ENCODE data around the gene MIER3.

The MIER3 gene

DNA sequence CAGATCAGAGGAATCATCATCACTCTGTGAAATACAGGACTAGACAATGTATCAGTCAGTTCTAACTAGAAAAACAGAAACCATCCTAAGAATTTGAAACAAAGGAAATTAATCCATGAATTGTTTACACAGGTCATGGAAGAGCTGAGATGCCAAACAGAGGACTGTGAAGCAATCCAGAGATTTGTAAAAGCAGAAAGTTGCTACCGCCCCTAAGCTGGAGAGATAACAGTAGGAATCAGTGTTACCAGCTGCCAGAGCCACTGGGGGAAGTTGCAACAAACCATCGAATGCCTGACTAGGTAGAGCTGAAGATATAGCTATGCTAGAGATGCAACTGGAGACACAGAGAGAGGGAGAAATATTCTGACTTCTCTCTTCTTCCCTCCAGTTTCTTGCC, 10.4 kb upstream of the MIER3 start:
- TF ChIP-seq, protein P1, sequence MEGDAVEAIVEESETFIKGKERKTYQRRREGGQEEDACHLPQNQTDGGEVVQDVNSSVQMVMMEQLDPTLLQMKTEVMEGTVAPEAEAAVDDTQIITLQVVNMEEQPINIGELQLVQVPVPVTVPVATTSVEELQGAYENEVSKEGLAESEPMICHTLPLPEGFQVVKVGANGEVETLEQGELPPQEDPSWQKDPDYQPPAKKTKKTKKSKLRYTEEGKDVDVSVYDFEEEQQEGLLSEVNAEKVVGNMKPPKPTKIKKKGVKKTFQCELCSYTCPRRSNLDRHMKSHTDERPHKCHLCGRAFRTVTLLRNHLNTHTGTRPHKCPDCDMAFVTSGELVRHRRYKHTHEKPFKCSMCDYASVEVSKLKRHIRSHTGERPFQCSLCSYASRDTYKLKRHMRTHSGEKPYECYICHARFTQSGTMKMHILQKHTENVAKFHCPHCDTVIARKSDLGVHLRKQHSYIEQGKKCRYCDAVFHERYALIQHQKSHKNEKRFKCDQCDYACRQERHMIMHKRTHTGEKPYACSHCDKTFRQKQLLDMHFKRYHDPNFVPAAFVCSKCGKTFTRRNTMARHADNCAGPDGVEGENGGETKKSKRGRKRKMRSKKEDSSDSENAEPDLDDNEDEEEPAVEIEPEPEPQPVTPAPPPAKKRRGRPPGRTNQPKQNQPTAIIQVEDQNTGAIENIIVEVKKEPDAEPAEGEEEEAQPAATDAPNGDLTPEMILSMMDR (conservative IDR thresholded peaks at IDR 0.05; ENCODE audit: control insufficient read depth, insufficient read depth, low read depth, low read length): no peak
- no peak for DNase-seq (ENCODE audit: low read depth)
- H3K4me3 ChIP-seq (ENCODE audit: control insufficient read depth, low read depth, low read length): no peak overlapping the region

GRCh38 chr5:56961746-56962145, 9.8 kb upstream of the MIER3 start:
- H3K4me3 ChIP-seq (ENCODE audit: control insufficient read depth, low read depth, low read length): no peak overlapping the region
- TF ChIP-seq, protein P1 (conservative IDR thresholded peaks at IDR 0.05; ENCODE audit: control insufficient read depth, insufficient read depth, low read depth, low read length): no peak
- no peak for DNase-seq (ENCODE audit: low read depth)

DNA sequence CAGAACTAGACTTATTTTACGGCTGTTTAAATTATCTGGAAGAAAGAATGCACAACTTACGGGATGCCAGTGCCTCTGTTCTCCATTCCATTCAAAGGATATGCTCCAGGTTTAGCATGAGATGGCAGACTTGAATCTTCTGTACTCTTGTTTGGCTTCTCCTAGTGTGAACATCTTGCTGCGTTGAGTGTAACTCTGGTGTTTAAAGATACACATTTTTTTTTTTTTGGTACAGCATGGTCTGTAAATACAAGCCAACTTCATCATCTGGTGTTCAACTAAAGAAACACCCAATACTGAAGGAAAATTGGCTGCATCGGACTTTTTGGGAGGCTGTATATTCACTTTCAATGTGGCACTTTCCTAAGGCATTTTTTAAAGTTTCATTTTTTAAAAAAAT, 7.4 kb upstream of the MIER3 start:
- no peak overlapping the region for H3K4me3 ChIP-seq (ENCODE audit: control insufficient read depth, low read depth, low read length)
- TF ChIP-seq, protein P1 (conservative IDR thresholded peaks at IDR 0.05; ENCODE audit: control insufficient read depth, insufficient read depth, low read depth, low read length): no peak
- no peak for DNase-seq (ENCODE audit: low read depth)

DNA sequence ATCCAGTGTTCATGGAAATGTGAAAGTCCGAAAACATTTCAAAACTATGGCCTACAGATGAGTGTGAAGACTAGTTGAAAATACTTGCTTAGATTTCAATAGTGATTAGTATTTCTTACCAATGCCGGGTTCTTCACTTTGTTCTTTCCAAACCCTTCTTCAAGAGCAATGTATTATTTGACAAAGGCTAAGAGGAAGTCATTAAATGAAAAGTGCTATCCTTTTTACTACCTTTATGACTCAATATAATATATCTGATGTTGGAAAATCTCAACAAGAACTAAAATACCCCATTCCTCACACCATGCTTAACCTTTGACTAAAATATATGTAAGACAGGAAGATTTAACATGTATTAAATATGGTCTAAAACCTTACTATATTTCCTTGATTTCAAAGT, 6.7 kb upstream of the MIER3 start:
- TF ChIP-seq, protein P1 (conservative IDR thresholded peaks at IDR 0.05; ENCODE audit: control insufficient read depth, insufficient read depth, low read depth, low read length): no peak
- DNase-seq (ENCODE audit: low read depth): no peak
- no peak overlapping the region for H3K4me3 ChIP-seq (ENCODE audit: control insufficient read depth, low read depth, low read length)

- no peak overlapping the region for H3K4me3 ChIP-seq (ENCODE audit: control insufficient read depth, low read depth, low read length)
- TF ChIP-seq, protein P1 (conservative IDR thresholded peaks at IDR 0.05; ENCODE audit: control insufficient read depth, insufficient read depth, low read depth, low read length): no peak
- no peak for DNase-seq (ENCODE audit: low read depth)
Observed at GRCh38 chr5:56954262-56954661, 2.3 kb upstream of the MIER3 start.

GRCh38 chr5:56951126-56951945, 587 bp downstream of the MIER3 start:
- TF ChIP-seq, protein P1 (conservative IDR thresholded peaks at IDR 0.05; ENCODE audit: control insufficient read depth, insufficient read depth, low read depth, low read length): no peak
- no peak for DNase-seq (ENCODE audit: low read depth)
- peak overlapping the region; percentile 80 for H3K4me3 ChIP-seq (ENCODE audit: control insufficient read depth, low read depth, low read length)
